Measurements from ENCODE around the gene REEP3. TPM values are rescaled to one million over a fixed set of nuclear protein-coding genes. Genes with fewer than 3 reads are reported as not detected.

The REEP3 gene
- total RNA-seq, 2 donors from 2014 or later, result 30.7 to 33.0 TPM

DNA sequence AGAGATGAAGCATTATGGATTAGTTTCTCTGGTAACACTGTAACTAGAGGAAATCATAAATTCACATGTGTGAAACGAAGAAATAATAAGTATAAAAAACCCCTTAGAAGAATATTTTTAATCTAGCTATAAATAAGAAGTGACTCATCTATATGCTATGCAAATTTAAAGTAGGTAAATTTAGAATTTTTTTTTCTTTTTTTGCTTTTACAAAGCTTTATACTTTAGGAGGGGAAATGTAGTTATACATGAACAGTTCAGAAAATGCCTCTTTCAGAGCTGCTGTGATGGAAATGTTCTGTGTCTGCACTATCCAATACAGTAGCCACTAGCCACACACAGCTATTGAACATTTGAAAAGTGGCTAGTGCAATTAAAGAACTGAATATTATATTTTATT lies 87.3 kb downstream of the REEP3 start:
- H3K4me3 ChIP-seq (ENCODE audit: low read length), result no peak overlapping the region
- no peak overlapping the region for H3K27ac ChIP-seq (ENCODE audit: low read depth, low read length)
- no peak overlapping the region for H3K9ac ChIP-seq (ENCODE audit: extremely low read depth, low read length, poor library complexity, severe bottlenecking)
- no peak overlapping the region for H3K4me3 Mint-ChIP-seq
- H3K4me1 ChIP-seq (ENCODE audit: control insufficient read depth, insufficient read depth, low read length), result no peaks in the 10 kb centered on the region
- H3K4me1 Mint-ChIP-seq, result no peaks in the 10 kb centered on the region
- no peak overlapping the region for H3K27ac Mint-ChIP-seq
- H3K27me3 ChIP-seq (ENCODE audit: control insufficient read depth, insufficient read depth, low read length, poor library complexity, severe bottlenecking), result no peaks in the 10 kb centered on the region
- no peaks in the 10 kb centered on the region for H3K9me3 Mint-ChIP-seq
- peaks cover 23% of the 10 kb centered on the region for H3K36me3 ChIP-seq (ENCODE audit: control insufficient read depth, insufficient read depth, low read length)
- peaks cover 6% of the 10 kb centered on the region for H3K36me3 Mint-ChIP-seq (ENCODE audit: low read depth)
- H3K27me3 Mint-ChIP-seq (ENCODE audit: insufficient read depth), result no peaks in the 10 kb centered on the region
- TF ChIP-seq, protein P1, sequence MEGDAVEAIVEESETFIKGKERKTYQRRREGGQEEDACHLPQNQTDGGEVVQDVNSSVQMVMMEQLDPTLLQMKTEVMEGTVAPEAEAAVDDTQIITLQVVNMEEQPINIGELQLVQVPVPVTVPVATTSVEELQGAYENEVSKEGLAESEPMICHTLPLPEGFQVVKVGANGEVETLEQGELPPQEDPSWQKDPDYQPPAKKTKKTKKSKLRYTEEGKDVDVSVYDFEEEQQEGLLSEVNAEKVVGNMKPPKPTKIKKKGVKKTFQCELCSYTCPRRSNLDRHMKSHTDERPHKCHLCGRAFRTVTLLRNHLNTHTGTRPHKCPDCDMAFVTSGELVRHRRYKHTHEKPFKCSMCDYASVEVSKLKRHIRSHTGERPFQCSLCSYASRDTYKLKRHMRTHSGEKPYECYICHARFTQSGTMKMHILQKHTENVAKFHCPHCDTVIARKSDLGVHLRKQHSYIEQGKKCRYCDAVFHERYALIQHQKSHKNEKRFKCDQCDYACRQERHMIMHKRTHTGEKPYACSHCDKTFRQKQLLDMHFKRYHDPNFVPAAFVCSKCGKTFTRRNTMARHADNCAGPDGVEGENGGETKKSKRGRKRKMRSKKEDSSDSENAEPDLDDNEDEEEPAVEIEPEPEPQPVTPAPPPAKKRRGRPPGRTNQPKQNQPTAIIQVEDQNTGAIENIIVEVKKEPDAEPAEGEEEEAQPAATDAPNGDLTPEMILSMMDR (conservative IDR thresholded peaks at IDR 0.05), result no peak
- no CpG with 5 or more reads among the region's 1 CpG for WGBS, 2 experiments (ENCODE audit: insufficient coverage in 1 of 2, insufficient read length in 1 of 2)
- H3K9me3 ChIP-seq (ENCODE audit: control insufficient read depth, low read length), result no peaks in the 10 kb centered on the region
- DNase-seq, result no peak

DNA sequence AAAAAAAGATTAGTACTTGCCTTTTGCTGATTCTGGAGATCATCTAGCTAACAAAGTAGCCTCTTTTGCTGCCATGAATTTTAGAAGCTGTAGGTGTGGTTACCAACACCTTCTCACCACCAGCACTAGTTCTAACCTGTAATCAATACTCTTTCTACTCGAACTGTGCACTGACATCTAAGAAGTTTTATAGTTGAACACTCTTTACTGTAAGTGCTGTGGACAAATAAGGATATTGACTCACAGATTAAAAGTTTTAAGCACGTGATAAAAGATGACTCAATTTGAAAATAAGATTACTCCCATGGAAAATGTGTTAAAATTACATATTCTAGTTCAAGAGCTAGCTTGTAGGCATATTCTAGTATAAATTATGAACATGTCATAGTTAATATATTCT lies 89.9 kb downstream of the REEP3 start:
- TF ChIP-seq, protein P1 (conservative IDR thresholded peaks at IDR 0.05), result no peak
- WGBS, 2 experiments (ENCODE audit: insufficient coverage in 1 of 2, insufficient read length in 1 of 2), result 95% methylated on average over 2 of the region's 2 CpGs; no CpG with 5 or more reads in 1 of the 2 experiments
- no peaks in the 10 kb centered on the region for H3K4me1 ChIP-seq (ENCODE audit: control insufficient read depth, insufficient read depth, low read length)
- no peak overlapping the region for H3K9ac ChIP-seq (ENCODE audit: extremely low read depth, low read length, poor library complexity, severe bottlenecking)
- peaks cover 10% of the 10 kb centered on the region for H3K36me3 Mint-ChIP-seq (ENCODE audit: low read depth)
- no peaks in the 10 kb centered on the region for H3K27me3 ChIP-seq (ENCODE audit: control insufficient read depth, insufficient read depth, low read length, poor library complexity, severe bottlenecking)
- no peak overlapping the region for H3K27ac ChIP-seq (ENCODE audit: low read depth, low read length)
- DNase-seq, result no peak
- H3K27ac Mint-ChIP-seq, result no peak overlapping the region
- no peak overlapping the region for H3K4me3 Mint-ChIP-seq
- H3K9me3 Mint-ChIP-seq, result no peaks in the 10 kb centered on the region
- H3K9me3 ChIP-seq (ENCODE audit: control insufficient read depth, low read length), result no peaks in the 10 kb centered on the region
- H3K36me3 ChIP-seq (ENCODE audit: control insufficient read depth, insufficient read depth, low read length), result peaks cover 30% of the 10 kb centered on the region
- H3K4me1 Mint-ChIP-seq, result no peaks in the 10 kb centered on the region
- no peaks in the 10 kb centered on the region for H3K27me3 Mint-ChIP-seq (ENCODE audit: insufficient read depth)
- no peak overlapping the region for H3K4me3 ChIP-seq (ENCODE audit: low read length)

DNA sequence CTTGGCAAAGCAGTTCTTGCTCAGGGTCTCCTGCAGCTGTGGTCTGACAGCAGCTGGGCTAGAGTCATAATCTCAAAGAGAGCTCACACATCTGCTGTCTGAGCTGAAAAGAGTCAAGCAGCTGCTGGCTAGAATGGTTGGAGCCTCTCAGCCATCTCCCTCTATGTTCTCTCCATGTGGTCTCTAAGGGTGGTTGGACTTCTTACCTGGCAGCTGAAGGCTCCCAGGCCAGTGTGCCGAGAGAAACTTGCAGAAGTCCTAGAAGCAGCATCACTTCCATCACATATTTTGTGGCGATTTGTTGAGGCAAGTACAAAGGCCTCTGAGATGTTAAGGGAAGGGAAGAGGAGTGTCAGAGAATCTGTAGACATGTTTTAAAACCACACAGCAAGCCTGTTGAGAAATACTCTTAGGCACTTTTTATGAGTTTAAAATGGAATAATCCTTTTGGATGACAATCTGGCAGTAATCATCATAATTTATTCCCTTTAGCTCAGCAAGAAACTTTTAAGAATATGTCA lies 93.2 kb downstream of the REEP3 start:
- WGBS, 2 experiments (ENCODE audit: insufficient coverage in 1 of 2, insufficient read length in 1 of 2), result 90 to 97% methylated on average over 2 of the region's 2 CpGs
- Mint-ChIP-seq H3K4me3 (no peak overlapping the region), H3K27ac (no peak overlapping the region), H3K27me3 (ENCODE audit: insufficient read depth) (no peaks in the 10 kb centered on the region), H3K36me3 (ENCODE audit: low read depth) (peaks cover 17% of the 10 kb centered on the region), H3K4me1 (peaks cover 9% of the 10 kb centered on the region), H3K9me3 (no peaks in the 10 kb centered on the region)
- DNase-seq, result no peak
- no peak overlapping the region for H3K9ac ChIP-seq (ENCODE audit: extremely low read depth, low read length, poor library complexity, severe bottlenecking)
- no peaks in the 10 kb centered on the region for H3K27me3 ChIP-seq (ENCODE audit: control insufficient read depth, insufficient read depth, low read length, poor library complexity, severe bottlenecking)
- no peaks in the 10 kb centered on the region for H3K9me3 ChIP-seq (ENCODE audit: control insufficient read depth, low read length)
- no peaks in the 10 kb centered on the region for H3K4me1 ChIP-seq (ENCODE audit: control insufficient read depth, insufficient read depth, low read length)
- no peak overlapping the region for H3K4me3 ChIP-seq (ENCODE audit: low read length)
- TF ChIP-seq, protein P1 (conservative IDR thresholded peaks at IDR 0.05), result no peak
- no peak overlapping the region for H3K27ac ChIP-seq (ENCODE audit: low read depth, low read length)
- H3K36me3 ChIP-seq (ENCODE audit: control insufficient read depth, insufficient read depth, low read length), result peaks cover 30% of the 10 kb centered on the region
